WTC11 (cell line): ENCODE measurements around the gene FOXF2. TPM values are rescaled to one million over a fixed set of nuclear protein-coding genes. Genes with fewer than 3 reads are reported as not detected.
A peak's percentile ranks its signal among the peaks of the same experiment; 100 is the strongest.

Experiments
- ATAC-seq: fragments of 200-7000 bp; cut with Tn5 transposase; 2 replicates; pipeline ENCODE4 v1.10.0; 2021; ENCODE audit warnings: mild to moderate bottlenecking, moderate library complexity
- CTCF ChIA-PET: fragments of 300-600 bp; sonication (Branson Sonifier 250); formaldehyde crosslinking; loops from one replicate; lab custom pipeline; 2021; ENCODE audit warnings: antibody characterized with exemption; lab: Charles Lee
- POLR2A ChIA-PET: fragments of 350-600 bp; sonication (Branson Sonifier 250); formaldehyde crosslinking; loops from one replicate; lab custom pipeline; 2021; ENCODE audit warnings: antibody characterized with exemption; lab: Charles Lee
- DNase-seq: peaks from one replicate; pipeline ENCODE4 v3.0.0; 2021; ENCODE audit warnings: low spot score
- H3K27ac Mint-ChIP-seq: 2 replicates; pipeline ENCODE4 v1.8.0; 2021; ENCODE audit warnings: mixed read lengths
- H3K27me3 Mint-ChIP-seq: 2 replicates; pipeline ENCODE4 v1.8.0; 2021; ENCODE audit warnings: low read depth, mild to moderate bottlenecking, moderate library complexity, mixed read lengths
- H3K36me3 Mint-ChIP-seq: 2 replicates; pipeline ENCODE4 v1.8.0; 2021; ENCODE audit warnings: mixed read lengths
- H3K4me1 Mint-ChIP-seq: 2 replicates; pipeline ENCODE4 v1.8.0; 2022; ENCODE audit warnings: mixed read lengths
- H3K4me3 Mint-ChIP-seq: 2 replicates; pipeline ENCODE4 v1.8.0; 2021; ENCODE audit warnings: mild to moderate bottlenecking, moderate library complexity, mixed read lengths
- H3K9me3 Mint-ChIP-seq: 2 replicates; pipeline ENCODE4 v1.8.0; 2021; ENCODE audit warnings: mixed read lengths
- ARID4B ChIP-seq: sonication (generic); formaldehyde crosslinking; IDR thresholded peaks from 2 replicates; pipeline ENCODE4 v1.8.0; 2023; ENCODE audit warnings: missing genetic modification reagents, mild to moderate bottlenecking, borderline replicate concordance
- GABPB1 ChIP-seq: sonication (generic); formaldehyde crosslinking; IDR thresholded peaks from 2 replicates; pipeline ENCODE4 v1.8.1; 2023; ENCODE audit warnings: mild to moderate bottlenecking, missing genetic modification reagents
- HMGXB4 ChIP-seq: sonication (generic); formaldehyde crosslinking; IDR thresholded peaks from 2 replicates; pipeline ENCODE4 v1.8.1; 2023; ENCODE audit warnings: mild to moderate bottlenecking, moderate library complexity, missing genetic modification reagents
- NFE2L1 ChIP-seq: sonication (generic); formaldehyde crosslinking; IDR thresholded peaks from 2 replicates; pipeline ENCODE4 v1.8.1; 2023; ENCODE audit warnings: missing genetic modification reagents
- RELA ChIP-seq: sonication (generic); formaldehyde crosslinking; IDR thresholded peaks from 2 replicates; pipeline ENCODE4 v1.8.1; 2022; ENCODE audit warnings: missing genetic modification reagents, mild to moderate bottlenecking, borderline replicate concordance
- STAT6 ChIP-seq: sonication (generic); formaldehyde crosslinking; conservative IDR thresholded peaks from 2 replicates; pipeline ENCODE4 v1.8.1; 2023; ENCODE audit warnings: mild to moderate bottlenecking, low read depth, missing genetic modification reagents, moderate library complexity
- TEAD1 ChIP-seq: sonication (generic); formaldehyde crosslinking; IDR thresholded peaks from 2 replicates; pipeline ENCODE4 v1.8.0; 2022; ENCODE audit warnings: mild to moderate bottlenecking, missing genetic modification reagents
- USF1 ChIP-seq: sonication (generic); formaldehyde crosslinking; IDR thresholded peaks from 2 replicates; pipeline ENCODE4 v1.8.0; 2022; ENCODE audit warnings: mild to moderate bottlenecking, missing genetic modification reagents
- USF2 ChIP-seq: sonication (generic); formaldehyde crosslinking; IDR thresholded peaks from 2 replicates; pipeline ENCODE4 v1.8.1; 2023; ENCODE audit warnings: mild to moderate bottlenecking, missing genetic modification reagents, moderate library complexity
- ZNF263 ChIP-seq: sonication (generic); formaldehyde crosslinking; IDR thresholded peaks from 2 replicates; pipeline ENCODE4 v1.8.1; 2022; ENCODE audit warnings: low read depth, mild to moderate bottlenecking, moderate library complexity, missing genetic modification reagents
- ZNF423 ChIP-seq: fragments of 250-450 bp; sonication (Bioruptor Pico); IDR thresholded peaks from 2 replicates; pipeline ENCODE4 v2.1.2; 2022; ENCODE audit warnings: mild to moderate bottlenecking, moderate library complexity
- total RNA-seq: library from RNA; stranded (reverse); gene quantifications from 3 replicates; pipeline ENCODE4 v1.2.3, GENCODE V29; 2021
- TF ChIP-seq, protein P1 (sequence below): sonication (generic); formaldehyde crosslinking; IDR thresholded peaks from 2 replicates; pipeline ENCODE4 v1.8.1; 2022; ENCODE audit warnings: mild to moderate bottlenecking, moderate library complexity, missing genetic modification reagents
- TF ChIP-seq, protein P2 (sequence below): fragments of 200-600 bp; IDR thresholded peaks from 2 replicates; pipeline ENCODE4 v1.8.0; 2022; ENCODE audit warnings: antibody characterized with exemption

Gene FOXF2
- total RNA-seq, 1 experiment from 2014 or later: 0.11 TPM

GRCh38 chr6:1381481-1382330 is 7.7 kb upstream of the FOXF2 start (continued):
- TF ChIP-seq RELA (CRISPR knock-in tag): 0 out of 2 replicates have a peak, but pooled peaks have one; percentile 23
- 0 out of 2 replicates have a peak, but pooled peaks have one; percentile 38 for TF ChIP-seq HMGXB4 (CRISPR knock-in tag)
- TF ChIP-seq, protein P1, sequence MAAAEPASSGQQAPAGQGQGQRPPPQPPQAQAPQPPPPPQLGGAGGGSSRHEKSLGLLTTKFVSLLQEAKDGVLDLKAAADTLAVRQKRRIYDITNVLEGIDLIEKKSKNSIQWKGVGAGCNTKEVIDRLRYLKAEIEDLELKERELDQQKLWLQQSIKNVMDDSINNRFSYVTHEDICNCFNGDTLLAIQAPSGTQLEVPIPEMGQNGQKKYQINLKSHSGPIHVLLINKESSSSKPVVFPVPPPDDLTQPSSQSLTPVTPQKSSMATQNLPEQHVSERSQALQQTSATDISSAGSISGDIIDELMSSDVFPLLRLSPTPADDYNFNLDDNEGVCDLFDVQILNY (CRISPR knock-in tag): peak; percentile 80
- TF ChIP-seq, protein P2, sequence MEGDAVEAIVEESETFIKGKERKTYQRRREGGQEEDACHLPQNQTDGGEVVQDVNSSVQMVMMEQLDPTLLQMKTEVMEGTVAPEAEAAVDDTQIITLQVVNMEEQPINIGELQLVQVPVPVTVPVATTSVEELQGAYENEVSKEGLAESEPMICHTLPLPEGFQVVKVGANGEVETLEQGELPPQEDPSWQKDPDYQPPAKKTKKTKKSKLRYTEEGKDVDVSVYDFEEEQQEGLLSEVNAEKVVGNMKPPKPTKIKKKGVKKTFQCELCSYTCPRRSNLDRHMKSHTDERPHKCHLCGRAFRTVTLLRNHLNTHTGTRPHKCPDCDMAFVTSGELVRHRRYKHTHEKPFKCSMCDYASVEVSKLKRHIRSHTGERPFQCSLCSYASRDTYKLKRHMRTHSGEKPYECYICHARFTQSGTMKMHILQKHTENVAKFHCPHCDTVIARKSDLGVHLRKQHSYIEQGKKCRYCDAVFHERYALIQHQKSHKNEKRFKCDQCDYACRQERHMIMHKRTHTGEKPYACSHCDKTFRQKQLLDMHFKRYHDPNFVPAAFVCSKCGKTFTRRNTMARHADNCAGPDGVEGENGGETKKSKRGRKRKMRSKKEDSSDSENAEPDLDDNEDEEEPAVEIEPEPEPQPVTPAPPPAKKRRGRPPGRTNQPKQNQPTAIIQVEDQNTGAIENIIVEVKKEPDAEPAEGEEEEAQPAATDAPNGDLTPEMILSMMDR: peak; percentile 96
- TF ChIP-seq STAT6 (CRISPR knock-in tag): no peak
- 0 out of 2 replicates have a peak, but pooled peaks have one; percentile 26 for TF ChIP-seq GABPB1 (CRISPR knock-in tag)
- 0 out of 2 replicates have a peak, but pooled peaks have one; percentile 30 for TF ChIP-seq ZNF263 (CRISPR knock-in tag)

DNA sequence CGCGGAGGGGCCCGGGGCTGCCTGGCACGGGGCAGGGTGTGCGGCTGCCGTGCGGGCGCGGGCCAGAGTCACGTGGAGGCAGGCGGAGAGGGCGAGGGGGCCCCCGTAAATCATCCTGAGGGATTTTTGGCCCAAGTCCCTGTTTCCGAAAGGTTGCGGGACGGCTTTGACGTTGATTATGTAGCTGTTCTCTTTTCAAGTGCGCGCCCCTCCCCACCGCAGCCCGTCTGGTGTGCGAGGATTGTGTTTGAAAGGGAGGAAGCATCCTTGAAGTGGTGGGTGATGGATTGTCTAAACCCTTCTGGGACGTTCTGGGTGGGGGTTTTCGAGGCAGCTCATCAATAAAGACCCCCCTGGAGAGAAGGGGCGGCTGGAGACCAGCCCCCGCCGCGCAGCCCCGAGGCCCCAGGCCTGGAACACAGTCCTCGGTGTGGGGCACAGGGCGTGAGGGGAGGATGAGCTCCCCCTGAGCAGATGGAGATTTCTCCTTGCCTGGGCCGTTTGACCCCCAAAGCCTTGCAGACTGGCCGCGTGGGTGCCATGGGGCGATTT is 7.0 kb upstream of the FOXF2 start:
- DNase-seq: no peak
- Mint-ChIP-seq H3K27ac (no peak overlapping the region), H3K27me3 (peaks cover 99% of the 10 kb centered on the region)
- TF ChIP-seq USF2 (CRISPR knock-in tag): peak; percentile 44; the same call in 1 of the 2 replicates
- no peak for TF ChIP-seq NFE2L1 (CRISPR knock-in tag)
- no peak for TF ChIP-seq TEAD1 (CRISPR knock-in tag)
- 0 out of 2 replicates have a peak, but pooled peaks have one; percentile 1 for TF ChIP-seq ZNF423 (CRISPR knock-in tag)
- TF ChIP-seq ARID4B (CRISPR knock-in tag): no peak
- peak; percentile 56; the same call in 1 of the 2 replicates for TF ChIP-seq USF1
- TF ChIP-seq, all 79 proteins: peak for 3
- Mint-ChIP-seq H3K36me3 (no peaks in the 10 kb centered on the region; the same call in 1 of the 2 replicates), H3K9me3 (no peaks in the 10 kb centered on the region), H3K4me1 (peaks cover 46% of the 10 kb centered on the region), H3K4me3 (peak overlapping the region; percentile 65)
- no peak for ATAC-seq
- CTCF ChIA-PET: interaction anchor here (1.2 to 3.5 kb wide), 8 partner anchors 9 to 1194 kb away, joined by 3 to 24 read pairs (median 6); partner anchors contain the start of gene FOXQ1
- POLR2A ChIA-PET: no interaction called here
